GM18951 (cell line): ENCODE data around the gene MVB12B.

Experiments used
- POLR2A ChIP-seq: IDR thresholded peaks from 4 replicates; pipeline ENCODE4 v1.6.1; 2011; ENCODE audit warnings: mild to moderate bottlenecking; ENCODE audit not compliant: insufficient read length, insufficient read depth; ENCODE audit errors: extremely low read depth
- in situ Hi-C: fragments of 300-500 bp; cut with MboI; formaldehyde crosslinking; loops from one replicate; pipeline ENCODE4 v1.12.0; 2022; ENCODE audit warnings: low sequenced_read_pairs, mixed read lengths, inconsistent platforms; ENCODE audit not compliant: unreplicated experiment

Gene MVB12B

GRCh38 chr9:126420643-126421564 lies 94.3 kb downstream of the MVB12B start:
- in situ Hi-C loops = no loop called here
- no peak for TF ChIP-seq POLR2A

GRCh38 chr9:126421567-126422428 lies 95.2 kb downstream of the MVB12B start:
- no peak for TF ChIP-seq POLR2A
- in situ Hi-C loops = no loop called here

GRCh38 chr9:126423142-126423915 lies 96.7 kb downstream of the MVB12B start:
- no peak for TF ChIP-seq POLR2A
- in situ Hi-C loops = no loop called here

- no peak for TF ChIP-seq POLR2A
- in situ Hi-C loops = no loop called here
Observed at GRCh38 chr9:126423916-126424185, 97.2 kb downstream of the MVB12B start.

GRCh38 chr9:126424511-126424910 lies 97.9 kb downstream of the MVB12B start:
- TF ChIP-seq POLR2A = no peak
- in situ Hi-C loops = no loop called here

- in situ Hi-C loops = no loop called here
Observed at GRCh38 chr9:126428534-126429175, 102.0 kb downstream of the MVB12B start.

GRCh38 chr9:126429190-126429589 lies 102.6 kb downstream of the MVB12B start:
- in situ Hi-C loops = no loop called here
- no peak for TF ChIP-seq POLR2A

More at GRCh38 chr9:126428534-126429175, 102.0 kb downstream of the MVB12B start:
- no peak for TF ChIP-seq POLR2A

GRCh38 chr9:126430124-126430523 lies 103.5 kb downstream of the MVB12B start:
- in situ Hi-C loops = no loop called here
- TF ChIP-seq POLR2A = no peak

- no peak for TF ChIP-seq POLR2A
- in situ Hi-C loops = no loop called here
Observed at GRCh38 chr9:126431077-126431742, 104.6 kb downstream of the MVB12B start.

GRCh38 chr9:126432659-126433058 lies 106.0 kb downstream of the MVB12B start:
- no peak for TF ChIP-seq POLR2A
- in situ Hi-C loops = no loop called here

GRCh38 chr9:126435105-126435504 lies 108.5 kb downstream of the MVB12B start:
- in situ Hi-C loops = no loop called here
- no peak for TF ChIP-seq POLR2A

GRCh38 chr9:126435626-126436025 lies 109.0 kb downstream of the MVB12B start:
- in situ Hi-C loops = no loop called here
- no peak for TF ChIP-seq POLR2A
